Skeletal muscle satellite cell (primary cell): Measurements from ENCODE around the gene ADGRL3.
A peak's percentile ranks its signal among the peaks of the same experiment; 100 is the strongest.

Experiments
- H3K27me3 ChIP-seq: 2 replicates; pipeline ENCODE4 v1.7.0; 2013; ENCODE audit warnings: low read length; ENCODE audit not compliant: control insufficient read depth, insufficient read depth
- H3K36me3 ChIP-seq: 2 replicates; pipeline ENCODE4 v1.7.0; 2013; ENCODE audit warnings: mild to moderate bottlenecking, control low read depth, low read length; ENCODE audit not compliant: insufficient read depth
- H3K4me1 ChIP-seq: 2 replicates; pipeline ENCODE4 v1.7.0; 2013; ENCODE audit warnings: low read length; ENCODE audit not compliant: control insufficient read depth, insufficient read depth
- H3K4me2 ChIP-seq: 2 replicates; pipeline ENCODE4 v1.7.0; 2013; ENCODE audit warnings: mild to moderate bottlenecking, low read length
- H3K4me3 ChIP-seq: 2 replicates; pipeline ENCODE4 v1.7.0; 2013; ENCODE audit warnings: low read length
- H3K9ac ChIP-seq: 2 replicates; pipeline ENCODE4 v1.7.0; 2013; ENCODE audit warnings: mild to moderate bottlenecking, low read depth, low read length, moderate library complexity
- H3K9me3 ChIP-seq: replicated peaks from 2 replicates; pipeline ENCODE4 v1.7.0; 2013; ENCODE audit warnings: mild to moderate bottlenecking, control low read depth, low read length

The ADGRL3 gene

DNA sequence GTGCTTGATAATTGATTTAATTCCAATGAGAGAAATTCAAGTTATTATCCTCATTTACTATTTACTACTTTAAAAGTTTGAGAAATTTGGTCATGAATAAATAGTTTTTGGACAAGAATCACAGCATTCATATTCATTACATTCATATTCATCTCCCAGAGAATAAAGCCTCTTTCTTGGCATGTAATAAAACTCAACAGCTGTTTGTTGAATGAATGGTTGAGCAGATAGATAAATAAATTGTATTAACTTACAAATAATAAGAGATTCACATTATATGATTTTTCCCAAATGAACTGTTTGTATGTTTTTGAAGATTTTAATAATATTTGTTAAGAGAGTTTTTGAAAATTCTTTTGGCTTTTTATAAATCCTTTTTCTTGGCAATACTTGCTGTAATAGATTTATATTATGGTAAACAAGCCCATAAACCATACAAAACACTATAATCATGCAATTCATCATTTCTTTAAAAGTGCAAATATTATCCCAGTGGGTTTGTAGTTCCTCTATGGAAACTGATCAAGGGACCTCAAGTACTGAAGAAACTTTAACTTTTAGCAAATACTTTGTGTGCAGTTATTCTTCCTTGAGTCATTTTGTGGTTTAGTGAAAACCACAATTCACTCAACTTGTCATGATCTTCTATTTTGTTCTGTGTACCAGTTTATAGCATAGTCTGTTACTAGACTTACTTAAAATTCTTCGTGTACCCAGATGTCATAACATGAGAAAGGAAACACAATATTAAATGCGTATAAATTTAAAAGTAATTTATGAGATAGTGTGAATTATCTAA lies 371.8 kb downstream of the ADGRL3 start:
- H3K4me3 ChIP-seq, result no peak overlapping the region
- H3K4me1 ChIP-seq, result peaks cover 9% of the 10 kb centered on the region
- no peaks in the 10 kb centered on the region for H3K36me3 ChIP-seq
- H3K9me3 ChIP-seq, result no peaks in the 10 kb centered on the region
- H3K4me2 ChIP-seq, result no peak overlapping the region
- H3K27me3 ChIP-seq, result no peaks in the 10 kb centered on the region
- H3K9ac ChIP-seq, result no peak overlapping the region

DNA sequence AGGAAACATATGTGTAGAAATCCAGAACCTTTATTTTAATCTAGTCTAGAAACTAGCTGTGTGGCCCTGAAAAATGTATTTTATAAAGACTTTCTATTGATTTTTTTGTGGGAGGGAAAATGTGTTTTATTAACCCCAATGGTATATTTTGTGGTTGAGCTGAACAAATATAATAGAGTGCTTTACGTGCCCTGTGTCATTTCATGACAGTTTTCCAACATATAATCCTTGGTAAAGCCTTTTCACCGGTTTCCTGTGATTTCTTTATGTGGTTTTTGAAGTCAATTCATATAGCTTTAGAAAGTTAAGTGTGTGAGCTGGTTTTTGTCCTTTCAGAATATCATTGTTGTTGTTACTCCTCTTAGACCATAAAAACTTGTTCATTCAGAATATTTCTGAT lies 375.7 kb downstream of the ADGRL3 start:
- H3K4me2 ChIP-seq, result no peak overlapping the region
- H3K9me3 ChIP-seq, result no peaks in the 10 kb centered on the region
- no peaks in the 10 kb centered on the region for H3K27me3 ChIP-seq
- H3K36me3 ChIP-seq, result no peaks in the 10 kb centered on the region
- no peak overlapping the region for H3K9ac ChIP-seq
- no peak overlapping the region for H3K4me3 ChIP-seq
- H3K4me1 ChIP-seq, result peaks cover 14% of the 10 kb centered on the region

DNA sequence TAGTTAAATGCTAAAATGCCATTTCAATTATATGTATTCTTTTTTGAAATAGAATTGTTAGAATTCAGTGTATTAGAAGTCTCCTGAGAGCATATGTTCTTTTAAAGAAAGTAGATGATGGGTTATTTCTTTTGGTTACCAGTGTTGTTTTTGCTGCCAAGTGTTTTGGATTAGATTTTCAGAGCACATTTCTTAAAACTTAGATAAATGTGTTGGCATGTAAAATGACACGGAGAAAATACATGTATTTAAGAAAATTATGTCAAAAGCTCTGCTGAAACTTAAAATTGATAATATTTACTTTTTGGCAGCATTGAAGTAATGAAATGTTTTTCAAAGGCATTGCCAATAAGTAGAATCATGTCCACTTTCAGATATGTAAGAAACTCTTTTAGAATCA lies 379.7 kb downstream of the ADGRL3 start:
- Histone ChIP-seq H3K27me3 (no peaks in the 10 kb centered on the region), H3K4me3 (no peak overlapping the region), H3K9ac (no peak overlapping the region), H3K4me1 (peaks cover 16% of the 10 kb centered on the region), H3K36me3 (no peaks in the 10 kb centered on the region), H3K9me3 (no peaks in the 10 kb centered on the region), H3K4me2 (no peak overlapping the region)

DNA sequence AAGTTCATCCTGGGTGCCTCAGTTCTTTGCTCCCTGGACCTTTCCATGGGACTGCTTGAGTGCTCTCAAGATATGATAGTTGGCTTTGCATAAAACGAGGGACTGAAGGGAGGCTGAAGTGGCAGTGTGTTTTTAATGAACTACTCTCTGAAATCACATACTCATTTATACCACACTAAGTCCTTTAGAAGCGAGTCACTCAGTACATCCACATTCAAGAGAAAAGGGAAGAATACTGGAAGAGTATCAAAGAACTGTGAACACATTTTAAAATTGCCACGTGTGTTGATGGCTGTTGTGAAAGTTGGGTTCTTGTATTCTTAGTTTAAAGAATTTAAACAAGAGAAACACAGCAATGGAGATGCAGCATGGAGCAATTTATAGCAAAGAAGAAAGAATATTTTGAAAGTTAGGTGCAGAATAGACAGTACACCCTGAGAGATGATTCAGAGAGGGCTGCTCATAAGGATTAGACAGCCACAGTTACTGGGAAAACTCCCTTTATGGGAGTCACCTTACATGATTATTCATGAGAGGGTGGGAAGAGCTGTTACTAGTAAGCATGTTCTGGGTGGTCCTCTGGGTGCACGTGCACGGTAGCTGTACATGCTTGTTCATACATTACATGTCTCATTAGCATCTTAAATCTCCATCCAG lies 380.7 kb downstream of the ADGRL3 start:
- no peaks in the 10 kb centered on the region for H3K27me3 ChIP-seq
- H3K9ac ChIP-seq, result no peak overlapping the region
- no peaks in the 10 kb centered on the region for H3K36me3 ChIP-seq
- no peak overlapping the region for H3K4me3 ChIP-seq
- H3K4me2 ChIP-seq, result no peak overlapping the region
- H3K4me1 ChIP-seq, result peaks cover 16% of the 10 kb centered on the region
- no peaks in the 10 kb centered on the region for H3K9me3 ChIP-seq

DNA sequence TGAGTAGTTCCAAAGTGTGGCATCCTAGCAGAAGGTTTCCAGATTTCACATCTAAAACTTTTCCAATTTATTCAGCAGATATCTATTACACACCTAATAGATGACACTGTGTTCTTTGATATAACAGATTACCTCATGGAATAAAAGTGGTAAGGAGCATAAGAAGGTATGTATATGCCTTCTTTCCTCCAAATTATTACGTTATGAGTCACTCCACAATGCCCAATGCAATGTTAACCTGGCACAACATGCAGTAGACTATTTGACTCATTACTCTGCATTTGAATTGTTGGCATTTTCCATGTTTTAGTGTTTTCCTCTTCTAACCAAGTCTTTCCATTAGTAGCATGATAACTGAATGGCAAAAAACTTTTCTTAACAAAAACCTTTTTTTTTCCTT lies 383.6 kb downstream of the ADGRL3 start:
- no peaks in the 10 kb centered on the region for H3K9me3 ChIP-seq
- H3K4me3 ChIP-seq, result no peak overlapping the region
- H3K4me2 ChIP-seq, result peak overlapping the region; percentile 24

DNA sequence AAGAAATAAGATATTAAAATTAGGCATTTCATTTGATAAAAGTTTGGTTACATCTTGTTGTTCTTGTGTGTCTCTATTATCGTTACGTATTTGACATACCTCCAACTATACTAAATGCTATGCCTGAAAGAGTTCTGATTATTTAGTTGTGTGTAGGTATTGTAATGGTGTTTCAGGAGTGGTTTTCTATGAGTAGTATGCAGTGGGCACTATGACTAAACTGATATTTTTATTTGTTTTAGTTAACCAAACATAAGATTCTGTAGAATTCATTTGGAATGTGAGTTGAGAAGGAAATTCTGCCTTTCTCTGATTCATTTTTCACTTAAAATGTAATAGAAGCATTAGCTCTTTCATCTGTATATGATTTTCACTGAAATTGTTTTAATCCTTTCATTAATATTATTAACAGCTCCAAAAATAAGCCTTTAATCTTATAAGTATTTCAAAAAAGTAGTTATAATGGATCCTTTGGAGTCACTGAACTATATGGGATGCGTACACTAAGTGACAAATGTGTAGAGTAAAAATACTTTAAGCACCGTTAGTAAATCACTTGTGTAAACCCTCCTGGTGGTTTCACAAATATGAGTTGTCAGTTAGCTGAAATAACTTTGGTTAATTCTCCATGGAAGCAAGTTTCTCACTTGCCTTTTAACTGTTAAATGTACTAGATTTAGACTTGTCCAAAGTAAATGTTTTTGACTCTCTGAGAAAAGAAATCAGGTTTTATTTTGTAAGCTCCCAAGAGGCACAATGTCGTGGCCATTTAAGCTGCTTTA lies 388.7 kb downstream of the ADGRL3 start:
- H3K27me3 ChIP-seq, result no peaks in the 10 kb centered on the region
- no peaks in the 10 kb centered on the region for H3K36me3 ChIP-seq
- H3K9me3 ChIP-seq, result no peaks in the 10 kb centered on the region
- peaks cover 5% of the 10 kb centered on the region for H3K4me1 ChIP-seq
- no peak overlapping the region for H3K4me2 ChIP-seq
- H3K4me3 ChIP-seq, result no peak overlapping the region
- no peak overlapping the region for H3K9ac ChIP-seq

More for the DNA sequence above, 383.6 kb downstream of the ADGRL3 start:
- H3K9ac ChIP-seq, result no peak overlapping the region
- peaks cover 16% of the 10 kb centered on the region for H3K4me1 ChIP-seq
- no peaks in the 10 kb centered on the region for H3K36me3 ChIP-seq
- no peaks in the 10 kb centered on the region for H3K27me3 ChIP-seq

DNA sequence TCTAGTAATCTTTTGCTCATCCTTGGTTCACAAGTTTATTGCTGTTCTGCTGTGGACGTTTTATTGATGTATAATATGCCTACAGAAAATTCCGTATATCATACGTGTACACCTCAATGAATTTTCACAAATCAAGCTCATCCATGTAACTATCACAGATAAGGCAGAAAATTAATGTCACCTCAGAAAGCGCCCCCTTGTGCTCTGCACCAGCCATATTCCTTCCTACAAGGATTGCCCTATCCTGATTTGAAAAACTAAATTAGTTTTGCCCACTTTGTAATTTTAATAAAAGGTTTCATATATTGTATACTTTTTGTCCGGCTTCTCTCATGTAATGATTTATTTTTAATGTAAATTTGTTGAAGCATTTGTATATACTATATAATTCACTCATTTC lies 390.8 kb downstream of the ADGRL3 start:
- H3K4me1 ChIP-seq, result no peaks in the 10 kb centered on the region
- H3K27me3 ChIP-seq, result no peaks in the 10 kb centered on the region
- H3K9me3 ChIP-seq, result no peaks in the 10 kb centered on the region
- no peak overlapping the region for H3K4me3 ChIP-seq
- no peaks in the 10 kb centered on the region for H3K36me3 ChIP-seq
- no peak overlapping the region for H3K4me2 ChIP-seq
- H3K9ac ChIP-seq, result no peak overlapping the region

DNA sequence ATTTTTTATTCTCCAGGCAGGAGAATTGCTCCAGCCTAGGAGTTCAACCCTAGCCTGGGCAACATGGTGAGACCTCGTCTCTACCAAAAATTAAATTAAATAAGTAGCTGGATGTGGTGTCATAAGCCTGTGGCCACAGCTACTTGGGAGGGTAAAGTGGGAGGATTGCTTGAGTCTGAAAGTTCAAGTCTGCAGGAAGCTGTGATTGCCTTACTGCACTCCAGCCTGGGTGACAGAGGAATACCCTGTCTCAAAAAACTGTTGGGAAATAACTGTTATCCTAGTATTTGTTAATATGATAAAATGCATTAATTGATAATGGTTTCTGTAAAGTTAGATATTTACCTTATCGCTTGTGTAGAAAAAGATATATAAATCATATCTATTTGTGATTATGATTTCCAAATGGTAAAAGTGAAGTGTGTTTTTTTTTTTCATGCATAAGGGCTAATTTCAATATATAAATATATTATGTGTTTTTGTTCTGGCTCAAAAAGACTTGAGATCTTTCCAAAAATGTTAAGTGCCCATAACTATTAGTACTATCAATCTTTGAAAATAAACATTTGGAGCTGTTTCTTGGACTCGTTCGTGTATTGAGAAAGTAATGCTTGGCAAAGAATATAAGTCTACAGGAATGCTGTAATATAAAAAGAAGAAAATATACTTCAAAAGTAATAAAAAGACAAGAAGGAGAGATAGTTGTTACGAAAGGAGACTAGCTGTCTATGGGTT lies 396.6 kb downstream of the ADGRL3 start:
- Histone ChIP-seq H3K4me3 (no peak overlapping the region), H3K4me1 (no peaks in the 10 kb centered on the region), H3K9ac (no peak overlapping the region), H3K4me2 (no peak overlapping the region), H3K9me3 (no peaks in the 10 kb centered on the region), H3K36me3 (no peaks in the 10 kb centered on the region), H3K27me3 (no peaks in the 10 kb centered on the region)

DNA sequence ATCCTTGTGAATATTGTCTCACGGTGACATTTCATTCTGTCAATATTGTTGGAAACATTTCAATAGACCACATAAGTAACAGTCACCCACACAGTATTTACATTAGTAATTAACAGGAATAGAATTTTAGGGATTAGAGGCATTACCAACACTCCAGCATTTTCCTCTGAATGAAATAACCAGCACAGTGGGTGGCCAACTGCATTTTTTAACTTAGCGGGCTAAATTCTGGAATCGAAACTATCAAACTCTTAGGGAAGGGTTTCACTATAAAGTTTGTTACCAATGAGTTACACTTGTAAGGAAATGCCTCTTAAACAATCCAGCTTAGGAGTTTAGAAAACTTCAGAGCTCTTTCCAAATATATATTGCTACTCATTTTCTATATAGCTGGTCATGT lies 403.0 kb downstream of the ADGRL3 start:
- H3K36me3 ChIP-seq, result no peaks in the 10 kb centered on the region
- no peaks in the 10 kb centered on the region for H3K9me3 ChIP-seq
- no peak overlapping the region for H3K4me3 ChIP-seq
- no peaks in the 10 kb centered on the region for H3K4me1 ChIP-seq
- H3K9ac ChIP-seq, result no peak overlapping the region
- no peaks in the 10 kb centered on the region for H3K27me3 ChIP-seq
- no peak overlapping the region for H3K4me2 ChIP-seq

DNA sequence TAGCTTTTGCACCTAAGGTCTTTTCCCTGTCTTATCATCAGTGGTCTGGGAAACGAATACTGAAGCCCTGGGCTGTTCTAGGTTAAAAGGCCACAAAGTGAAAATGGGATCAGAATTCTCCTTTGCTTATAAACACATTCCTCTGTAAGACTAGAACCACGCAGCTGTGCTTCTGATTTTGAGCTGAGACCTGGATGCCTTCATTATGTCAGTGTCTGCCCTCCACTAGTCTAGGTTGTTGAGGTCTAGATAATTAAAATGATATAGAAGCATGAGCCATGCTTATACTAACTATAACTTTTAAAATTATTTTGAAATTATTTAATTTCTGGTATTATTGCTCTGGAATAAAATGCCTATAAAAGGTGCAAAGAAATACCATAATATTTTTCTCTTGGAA lies 403.9 kb downstream of the ADGRL3 start:
- no peak overlapping the region for H3K9ac ChIP-seq
- no peaks in the 10 kb centered on the region for H3K9me3 ChIP-seq
- H3K36me3 ChIP-seq, result no peaks in the 10 kb centered on the region
- H3K4me1 ChIP-seq, result no peaks in the 10 kb centered on the region
- H3K4me3 ChIP-seq, result no peak overlapping the region
- H3K4me2 ChIP-seq, result no peak overlapping the region
- no peaks in the 10 kb centered on the region for H3K27me3 ChIP-seq

DNA sequence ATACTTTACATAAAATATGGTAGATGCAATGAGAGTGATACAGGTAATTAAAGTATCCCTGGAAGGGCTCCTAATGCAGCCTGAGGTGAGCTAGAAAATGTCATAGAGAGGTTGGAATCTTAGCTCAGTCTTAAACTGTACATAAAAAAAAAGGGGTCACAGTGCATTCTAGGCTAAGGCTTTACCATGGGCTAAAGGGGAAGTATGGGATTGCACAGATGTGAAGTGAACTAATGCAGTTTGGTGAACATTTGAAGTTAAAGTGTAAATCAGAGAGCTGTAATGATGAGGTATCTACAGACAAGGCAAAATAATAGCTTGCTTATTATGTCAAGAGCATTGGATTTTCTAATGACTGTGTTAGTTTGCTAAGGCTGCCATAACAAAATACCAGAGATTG lies 405.9 kb downstream of the ADGRL3 start:
- Histone ChIP-seq H3K4me3 (no peak overlapping the region), H3K4me1 (no peaks in the 10 kb centered on the region), H3K36me3 (no peaks in the 10 kb centered on the region), H3K27me3 (no peaks in the 10 kb centered on the region), H3K9me3 (no peaks in the 10 kb centered on the region), H3K9ac (no peak overlapping the region), H3K4me2 (no peak overlapping the region)
